Uterus (tissue), 4 donors: ENCODE data around the gene DCBLD2. TPM values are rescaled to one million over a fixed set of nuclear protein-coding genes. Genes with fewer than 3 reads are reported as not detected.
"Not testable (repeated sequence)": the region's sequence is repeated elsewhere in the genome, so short reads cannot be mapped to it uniquely, and the experiment has no call there.

Source experiments
- DNase-seq, 2 donors: peaks; one replicate each; pipeline ENCODE4 v3.0.0-alpha.2; 2019 to 2020
- H3K27ac ChIP-seq, 2 donors: fragments of 200-600 bp; sonication (generic); 1 replicate in 1 of 2; 2 replicates in 1 of 2; pipeline ENCODE4 v1.5.1; 2016 to 2018
- H3K27me3 ChIP-seq, 2 donors: fragments of 200-600 bp; sonication (generic); one replicate each; pipeline ENCODE4 v1.5.1; 2018 to 2019; ENCODE audit warnings: control low read depth in 1 of 2
- H3K36me3 ChIP-seq, 2 donors: fragments of 200-600 bp; sonication (generic); one replicate each; pipeline ENCODE4 v1.5.1; 2019; ENCODE audit warnings: control low read depth in 1 of 2
- H3K4me1 ChIP-seq, 2 donors: fragments of 200-600 bp; sonication (generic); one replicate each; pipeline ENCODE4 v1.5.1; 2018 to 2019; ENCODE audit warnings: control low read depth in 1 of 2
- H3K4me3 ChIP-seq, 2 donors: fragments of 200-600 bp; sonication (generic); 1 replicate in 1 of 2; 2 replicates in 1 of 2; pipeline ENCODE4 v1.5.1; 2018 to 2019; ENCODE audit warnings: mild to moderate bottlenecking in 1 of 2
- H3K9me3 ChIP-seq, 2 donors: fragments of 200-600 bp; sonication (generic); one replicate each; pipeline ENCODE4 v1.5.1; 2019; ENCODE audit warnings: control low read depth in 1 of 2
- POLR2A ChIP-seq, 2 donors: fragments of 450-650 bp; IDR thresholded peaks; one replicate each; pipeline ENCODE4 v1.6.1; 2016; ENCODE audit warnings: antibody characterized with exemption in 2 of 2, mild to moderate bottlenecking in 1 of 2, moderate library complexity in 1 of 2
- intact Hi-C: fragments of 100-400 bp; cut with DNase I; formaldehyde crosslinking; loops from one replicate; pipeline ENCODE4 v1.15.1; 2023; ENCODE audit warnings: low total_unique reads
- total RNA-seq, 4 donors: library from RNA; depleted of rRNA in 3 of 4; stranded (reverse); fragments of >200 nt in 3 of 4; gene quantifications; one replicate each; pipeline versions ENCODE4 v1.1.0 to v1.2.4, GENCODE V29; 2014 to 2023
- TF ChIP-seq, protein P1 (sequence below), 4 experiments: fragments of 200-600 bp in 2 of 4; fragments of 450-650 bp in 2 of 4; sonication (generic) in 2 of 4; IDR thresholded peaks; one replicate each; pipeline ENCODE4 v1.5.1; 2016 to 2019; ENCODE audit warnings: antibody characterized with exemption in 4 of 4, mild to moderate bottlenecking in 2 of 4, moderate library complexity in 1 of 4
- donor health status: DM: yes; HTN: yes; CAD: no.

The DCBLD2 gene
- total RNA-seq, 4 donors from 2014 or later: 27.4 to 60.1 (median 40.9) TPM

DNA sequence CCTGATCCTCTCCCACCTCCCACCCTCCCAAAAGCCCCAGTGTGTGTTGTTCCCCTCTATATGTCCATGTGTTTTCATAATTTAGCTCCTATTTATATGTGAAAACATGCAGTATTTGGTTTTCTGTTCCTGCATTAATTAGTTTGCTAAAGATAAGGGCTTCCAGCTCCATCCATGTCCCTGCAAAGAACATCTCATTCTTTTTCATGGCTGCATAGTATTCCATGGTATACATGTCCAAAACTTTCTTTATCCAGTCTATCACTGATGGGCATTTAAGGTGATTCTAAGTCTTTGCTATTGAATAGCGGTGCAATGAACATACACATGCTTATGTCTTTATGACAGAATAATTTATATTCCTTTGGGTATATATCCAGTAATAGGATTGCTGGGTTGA is 53.4 kb downstream of the DCBLD2 start:
- Histone ChIP-seq H3K4me3 (no peak overlapping the region), H3K27ac (no peak overlapping the region), H3K9me3 (no peaks in the 10 kb centered on the region), H3K27me3 (no peaks in the 10 kb centered on the region), H3K36me3 (no peaks in the 10 kb centered on the region), H3K4me1 (no peaks in the 10 kb centered on the region)
- no peak for DNase-seq
- intact Hi-C loops: no loop called here
- TF ChIP-seq, protein P1, sequence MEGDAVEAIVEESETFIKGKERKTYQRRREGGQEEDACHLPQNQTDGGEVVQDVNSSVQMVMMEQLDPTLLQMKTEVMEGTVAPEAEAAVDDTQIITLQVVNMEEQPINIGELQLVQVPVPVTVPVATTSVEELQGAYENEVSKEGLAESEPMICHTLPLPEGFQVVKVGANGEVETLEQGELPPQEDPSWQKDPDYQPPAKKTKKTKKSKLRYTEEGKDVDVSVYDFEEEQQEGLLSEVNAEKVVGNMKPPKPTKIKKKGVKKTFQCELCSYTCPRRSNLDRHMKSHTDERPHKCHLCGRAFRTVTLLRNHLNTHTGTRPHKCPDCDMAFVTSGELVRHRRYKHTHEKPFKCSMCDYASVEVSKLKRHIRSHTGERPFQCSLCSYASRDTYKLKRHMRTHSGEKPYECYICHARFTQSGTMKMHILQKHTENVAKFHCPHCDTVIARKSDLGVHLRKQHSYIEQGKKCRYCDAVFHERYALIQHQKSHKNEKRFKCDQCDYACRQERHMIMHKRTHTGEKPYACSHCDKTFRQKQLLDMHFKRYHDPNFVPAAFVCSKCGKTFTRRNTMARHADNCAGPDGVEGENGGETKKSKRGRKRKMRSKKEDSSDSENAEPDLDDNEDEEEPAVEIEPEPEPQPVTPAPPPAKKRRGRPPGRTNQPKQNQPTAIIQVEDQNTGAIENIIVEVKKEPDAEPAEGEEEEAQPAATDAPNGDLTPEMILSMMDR (IDR thresholded peaks at IDR 0.05): no peak
- TF ChIP-seq POLR2A (IDR thresholded peaks at IDR 0.05): no peak

DNA sequence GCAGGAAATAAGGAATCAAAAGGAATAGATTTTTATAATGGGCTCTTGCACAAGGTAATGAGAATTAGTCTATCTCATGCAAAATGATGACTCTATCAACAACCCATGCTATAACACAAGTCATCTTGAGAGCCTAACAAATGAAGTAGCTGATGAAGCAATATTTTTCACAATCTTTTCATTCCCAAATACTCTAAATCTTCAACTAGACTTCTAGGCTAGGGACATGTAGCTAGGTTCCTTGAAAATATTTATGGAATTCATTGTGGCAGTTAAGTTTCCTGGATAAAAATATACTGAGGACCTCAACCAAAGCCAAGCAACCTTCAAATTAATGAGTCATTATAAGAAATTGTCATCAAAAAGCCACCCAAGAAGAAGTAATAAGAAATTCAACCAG is 55.4 kb downstream of the DCBLD2 start:
- H3K27me3 ChIP-seq: no peaks in the 10 kb centered on the region
- no peaks in the 10 kb centered on the region for H3K4me1 ChIP-seq
- no peaks in the 10 kb centered on the region for H3K9me3 ChIP-seq
- no peak for DNase-seq
- no peak overlapping the region for H3K27ac ChIP-seq
- no peaks in the 10 kb centered on the region for H3K36me3 ChIP-seq
- H3K4me3 ChIP-seq: no peak overlapping the region
- intact Hi-C loops: no loop called here
- no peak for TF ChIP-seq POLR2A (IDR thresholded peaks at IDR 0.05)
- TF ChIP-seq, protein P1 (IDR thresholded peaks at IDR 0.05): no peak

DNA sequence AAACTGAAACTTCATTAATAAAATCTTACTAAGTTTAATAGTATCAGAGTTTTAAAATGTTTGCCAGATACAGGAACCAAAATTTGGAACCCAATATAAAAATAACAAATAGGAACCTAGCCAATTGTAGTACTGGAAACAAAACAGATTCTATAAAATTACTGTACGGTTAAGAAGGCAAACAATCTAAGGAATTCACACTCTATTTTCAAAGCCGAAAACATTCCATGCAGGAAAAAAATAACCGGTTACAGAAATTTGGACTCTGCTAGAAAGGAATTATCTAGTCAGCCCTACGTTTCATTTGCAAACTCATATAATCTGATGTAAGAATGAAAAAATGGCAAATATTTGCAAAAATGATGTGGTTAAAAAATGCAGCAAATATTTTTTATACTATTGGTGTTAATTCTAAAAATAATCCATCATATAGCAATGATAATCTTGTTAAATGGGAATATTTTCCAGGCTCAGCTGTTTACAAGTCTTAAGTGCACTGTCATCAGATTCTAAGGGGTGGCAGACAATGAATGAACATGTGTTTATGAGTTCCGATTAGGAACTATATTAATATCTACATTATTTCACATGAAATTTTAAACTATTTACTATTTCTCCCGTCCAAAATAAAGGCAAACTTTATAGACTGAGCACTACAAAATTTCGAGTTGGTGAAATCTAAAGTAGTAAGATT is 58.1 kb downstream of the DCBLD2 start:
- Histone ChIP-seq H3K4me3 (no peak overlapping the region), H3K4me1 (no peaks in the 10 kb centered on the region), H3K36me3 (no peaks in the 10 kb centered on the region), H3K27ac (no peak overlapping the region), H3K9me3 (no peaks in the 10 kb centered on the region), H3K27me3 (no peaks in the 10 kb centered on the region)
- intact Hi-C loops: no loop called here
- no peak for DNase-seq
- no peak for TF ChIP-seq POLR2A (IDR thresholded peaks at IDR 0.05)
- TF ChIP-seq, protein P1 (IDR thresholded peaks at IDR 0.05): no peak

DNA sequence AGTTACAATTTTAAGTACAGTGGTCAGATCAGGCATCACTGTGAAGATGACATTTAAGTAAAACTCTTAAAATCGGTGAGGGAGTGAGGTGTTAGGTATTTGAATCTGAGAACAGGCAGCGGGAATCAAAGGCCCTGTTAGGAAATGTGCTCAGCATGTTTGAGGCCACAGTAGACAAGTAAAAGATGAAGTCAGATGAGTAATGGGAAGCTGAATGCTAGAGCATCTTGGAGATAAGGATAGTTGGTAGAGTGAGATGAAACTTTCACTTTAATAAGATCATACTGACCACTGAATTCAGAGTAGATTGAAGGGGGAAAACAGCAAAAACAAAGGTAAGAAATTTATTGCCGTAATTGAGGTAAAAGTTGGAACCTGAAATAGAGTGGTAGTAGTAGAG is 61.6 kb downstream of the DCBLD2 start:
- TF ChIP-seq, protein P1 (IDR thresholded peaks at IDR 0.05): no peak
- TF ChIP-seq POLR2A (IDR thresholded peaks at IDR 0.05): no peak
- no peaks in the 10 kb centered on the region for H3K4me1 ChIP-seq
- H3K9me3 ChIP-seq: no peaks in the 10 kb centered on the region
- H3K27ac ChIP-seq: no peak overlapping the region
- intact Hi-C loops: no loop called here
- no peak for DNase-seq
- H3K36me3 ChIP-seq: no peaks in the 10 kb centered on the region
- no peak overlapping the region for H3K4me3 ChIP-seq
- H3K27me3 ChIP-seq: no peaks in the 10 kb centered on the region

DNA sequence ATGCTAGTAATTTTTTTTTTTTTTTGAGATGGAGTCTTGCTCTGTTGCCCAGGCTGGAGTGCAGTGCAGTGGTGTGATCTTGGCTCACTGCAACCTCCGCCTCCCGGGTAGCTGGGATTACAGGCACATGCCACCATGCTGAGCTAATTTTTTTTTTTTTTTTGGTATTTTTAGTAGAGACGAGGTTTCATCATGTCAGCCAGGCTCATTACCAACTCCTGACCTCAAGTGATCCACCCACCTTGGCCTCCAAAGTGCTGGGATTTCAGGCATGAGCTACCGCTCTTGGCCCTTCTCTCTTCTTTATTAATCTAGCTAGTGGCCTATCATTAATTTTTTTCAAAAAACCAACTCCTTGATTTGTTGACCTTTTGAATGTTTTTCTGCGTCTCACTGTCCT is 70.4 kb downstream of the DCBLD2 start:
- H3K4me3 ChIP-seq, H3K27me3 ChIP-seq, H3K27ac ChIP-seq, H3K36me3 ChIP-seq, DNase-seq, intact Hi-C loops, H3K9me3 ChIP-seq, H3K4me1 ChIP-seq: not testable (repeated sequence)
